Measurements from ENCODE around the gene CPNE4.

CPNE4 gene

GRCh38 chr3:131535596-131535995 is 499.2 kb downstream of the CPNE4 start:
- Histone ChIP-seq H3K4me3 (ENCODE audit: severe bottlenecking) (no peak overlapping the region), H3K27me3 (ENCODE audit: insufficient read depth, poor library complexity, severe bottlenecking) (no peaks in the 10 kb centered on the region), H3K27ac (ENCODE audit: poor library complexity, severe bottlenecking) (no peak overlapping the region), H3K4me1 (ENCODE audit: insufficient read depth, poor library complexity, severe bottlenecking) (peaks cover 3% of the 10 kb centered on the region), H3K9me3 (ENCODE audit: severe bottlenecking) (no peaks in the 10 kb centered on the region), H3K36me3 (ENCODE audit: low read depth) (no peaks in the 10 kb centered on the region)
- DNase-seq (ENCODE audit: low spot score): no peak
- no peak for TF ChIP-seq CTCF (IDR thresholded peaks at IDR 0.05; ENCODE audit: poor library complexity, severe bottlenecking)
- peak; percentile 97 for ATAC-seq (ENCODE audit: low read depth)

GRCh38 chr3:131535131-131535530 is 499.7 kb downstream of the CPNE4 start:
- Histone ChIP-seq H3K36me3 (ENCODE audit: low read depth) (no peaks in the 10 kb centered on the region), H3K9me3 (ENCODE audit: severe bottlenecking) (no peaks in the 10 kb centered on the region), H3K4me3 (ENCODE audit: severe bottlenecking) (no peak overlapping the region), H3K4me1 (ENCODE audit: insufficient read depth, poor library complexity, severe bottlenecking) (peaks cover 3% of the 10 kb centered on the region), H3K27ac (ENCODE audit: poor library complexity, severe bottlenecking) (no peak overlapping the region), H3K27me3 (ENCODE audit: insufficient read depth, poor library complexity, severe bottlenecking) (no peaks in the 10 kb centered on the region)
- ATAC-seq (ENCODE audit: low read depth) (peak; percentile 52), DNase-seq (ENCODE audit: low spot score) (no peak)
- TF ChIP-seq CTCF (IDR thresholded peaks at IDR 0.05; ENCODE audit: poor library complexity, severe bottlenecking): no peak

GRCh38 chr3:131532645-131533044 is 502.2 kb downstream of the CPNE4 start:
- Histone ChIP-seq H3K27me3 (ENCODE audit: insufficient read depth, poor library complexity, severe bottlenecking) (no peaks in the 10 kb centered on the region), H3K4me1 (ENCODE audit: insufficient read depth, poor library complexity, severe bottlenecking) (peaks cover 3% of the 10 kb centered on the region), H3K36me3 (ENCODE audit: low read depth) (no peaks in the 10 kb centered on the region), H3K9me3 (ENCODE audit: severe bottlenecking) (no peaks in the 10 kb centered on the region), H3K4me3 (ENCODE audit: severe bottlenecking) (no peak overlapping the region), H3K27ac (ENCODE audit: poor library complexity, severe bottlenecking) (no peak overlapping the region)
- no peak for DNase-seq (ENCODE audit: low spot score)
- ATAC-seq (ENCODE audit: low read depth): no peak
- TF ChIP-seq CTCF (IDR thresholded peaks at IDR 0.05; ENCODE audit: poor library complexity, severe bottlenecking): no peak

- Histone ChIP-seq H3K9me3 (ENCODE audit: severe bottlenecking) (no peaks in the 10 kb centered on the region), H3K4me1 (ENCODE audit: insufficient read depth, poor library complexity, severe bottlenecking) (peaks cover 3% of the 10 kb centered on the region), H3K36me3 (ENCODE audit: low read depth) (no peaks in the 10 kb centered on the region), H3K27ac (ENCODE audit: poor library complexity, severe bottlenecking) (no peak overlapping the region), H3K27me3 (ENCODE audit: insufficient read depth, poor library complexity, severe bottlenecking) (no peaks in the 10 kb centered on the region), H3K4me3 (ENCODE audit: severe bottlenecking) (no peak overlapping the region)
- no peak for DNase-seq (ENCODE audit: low spot score)
- ATAC-seq (ENCODE audit: low read depth): no peak
- no peak for TF ChIP-seq CTCF (IDR thresholded peaks at IDR 0.05; ENCODE audit: poor library complexity, severe bottlenecking)
Observed at GRCh38 chr3:131530843-131531242, 504.0 kb downstream of the CPNE4 start.

GRCh38 chr3:131530388-131530787 is 504.4 kb downstream of the CPNE4 start:
- Histone ChIP-seq H3K4me1 (ENCODE audit: insufficient read depth, poor library complexity, severe bottlenecking) (peaks cover 3% of the 10 kb centered on the region), H3K27me3 (ENCODE audit: insufficient read depth, poor library complexity, severe bottlenecking) (no peaks in the 10 kb centered on the region), H3K9me3 (ENCODE audit: severe bottlenecking) (no peaks in the 10 kb centered on the region), H3K27ac (ENCODE audit: poor library complexity, severe bottlenecking) (no peak overlapping the region), H3K4me3 (ENCODE audit: severe bottlenecking) (no peak overlapping the region), H3K36me3 (ENCODE audit: low read depth) (no peaks in the 10 kb centered on the region)
- ATAC-seq (ENCODE audit: low read depth): no peak
- DNase-seq (ENCODE audit: low spot score): no peak
- no peak for TF ChIP-seq CTCF (IDR thresholded peaks at IDR 0.05; ENCODE audit: poor library complexity, severe bottlenecking)
